HEK293 (cell line): ENCODE measurements around the gene ZBTB20.

Experiments used
- CTCF ChIA-PET: fragments of 350-600 bp; formaldehyde crosslinking; extraction: SDS; loops from one replicate; lab custom pipeline; 2021; ENCODE audit warnings: antibody characterized with exemption; lab: Yijun Ruan, JAX
- POLR2A ChIA-PET: fragments of 300-600 bp; formaldehyde crosslinking; extraction: SDS; loops from one replicate; lab custom pipeline; 2020; ENCODE audit warnings: antibody characterized with exemption, inconsistent platforms; lab: Yijun Ruan, JAX
- H3K27ac ChIP-seq: fragments of 200-500 bp; sonication (Bioruptor generic); 2 replicates; pipeline ENCODE4 v1.5.1; 2014; ENCODE audit warnings: low read depth, low read length, control low read depth, inconsistent platforms; ENCODE audit errors: extremely low read depth
- H3K36me3 ChIP-seq, 2 experiments: fragments of 200-500 bp in 1 of 2; sonication (Bioruptor generic) in 1 of 2; 1 replicate in 1 of 2; 2 replicates in 1 of 2; pipeline ENCODE4 v1.5.1; 2014 to 2017; ENCODE audit warnings: inconsistent platforms in 2 of 2, low read length in 2 of 2; ENCODE audit not compliant: control insufficient read depth in 2 of 2, insufficient read depth in 1 of 2
- H3K4me1 ChIP-seq: fragments of 200-500 bp; sonication (Bioruptor generic); 2 replicates; pipeline ENCODE4 v1.5.1; 2014; ENCODE audit warnings: mild to moderate bottlenecking, low read length, inconsistent platforms; ENCODE audit not compliant: control insufficient read depth, insufficient read depth
- H3K4me3 ChIP-seq: 2 replicates; pipeline ENCODE4 v1.5.1; 2011; ENCODE audit warnings: low read depth, mild to moderate bottlenecking, control low read depth, low read length, moderate library complexity
- H3K9me3 ChIP-seq: fragments of 200-500 bp; sonication (Bioruptor generic); 2 replicates; pipeline ENCODE4 v1.5.1; 2014; ENCODE audit warnings: low read depth, low read length, inconsistent platforms; ENCODE audit not compliant: control insufficient read depth, insufficient read depth
- KLF7 ChIP-seq: fragments of 450-650 bp; formaldehyde crosslinking; IDR thresholded peaks from 2 replicates; pipeline ENCODE4 v1.5.1; 2016; ENCODE audit warnings: missing biosample characterization, missing genetic modification characterization, borderline replicate concordance
- MZF1 ChIP-seq: fragments of 450-650 bp; formaldehyde crosslinking; IDR thresholded peaks from 2 replicates; pipeline ENCODE4 v1.5.1; 2017; ENCODE audit warnings: missing biosample characterization, missing genetic modification characterization, borderline replicate concordance
- OSR2 ChIP-seq: fragments of 450-650 bp; formaldehyde crosslinking; IDR thresholded peaks from 2 replicates; pipeline ENCODE4 v1.5.1; 2016; ENCODE audit warnings: missing biosample characterization, missing genetic modification characterization
- PRDM1 ChIP-seq: fragments of 450-650 bp; formaldehyde crosslinking; IDR thresholded peaks from 2 replicates; pipeline ENCODE4; 2016; ENCODE audit warnings: missing biosample characterization, missing genetic modification characterization
- WT1 ChIP-seq: fragments of 450-650 bp; formaldehyde crosslinking; IDR thresholded peaks from 2 replicates; pipeline ENCODE4 v1.5.1; 2016; ENCODE audit warnings: missing biosample characterization, missing genetic modification characterization
- ZFHX2 ChIP-seq: fragments of 450-650 bp; formaldehyde crosslinking; conservative IDR thresholded peaks from 2 replicates; pipeline ENCODE4 v1.5.1; 2016; ENCODE audit warnings: missing biosample characterization, missing genetic modification characterization
- ZNF157 ChIP-seq: fragments of 450-650 bp; formaldehyde crosslinking; IDR thresholded peaks from 2 replicates; pipeline ENCODE4 v1.5.1; 2016; ENCODE audit warnings: missing biosample characterization, missing genetic modification characterization
- ZNF202 ChIP-seq: fragments of 450-650 bp; formaldehyde crosslinking; IDR thresholded peaks from 2 replicates; pipeline ENCODE4 v1.5.1; 2016; ENCODE audit warnings: missing biosample characterization, missing genetic modification characterization, borderline replicate concordance
- ZNF24 ChIP-seq: fragments of 450-650 bp; formaldehyde crosslinking; IDR thresholded peaks from 2 replicates; pipeline ENCODE4 v1.5.1; 2016; ENCODE audit warnings: missing biosample characterization, missing genetic modification characterization
- ZNF248 ChIP-seq: fragments of 450-650 bp; formaldehyde crosslinking; IDR thresholded peaks from 2 replicates; pipeline ENCODE4 v1.5.1; 2017; ENCODE audit warnings: missing biosample characterization, missing genetic modification characterization
- ZNF37A ChIP-seq: fragments of 450-650 bp; IDR thresholded peaks from 2 replicates; pipeline ENCODE4 v1.5.1; 2018; ENCODE audit warnings: missing biosample characterization, missing genetic modification characterization
- ZNF426 ChIP-seq: fragments of 450-650 bp; formaldehyde crosslinking; IDR thresholded peaks from 2 replicates; pipeline ENCODE4 v1.5.1; 2017; ENCODE audit warnings: missing biosample characterization, missing genetic modification characterization, mild to moderate bottlenecking, inconsistent platforms, moderate library complexity
- ZNF561 ChIP-seq: fragments of 450-650 bp; IDR thresholded peaks from 2 replicates; pipeline ENCODE4 v1.5.1; 2018; ENCODE audit warnings: missing biosample characterization, missing genetic modification characterization, borderline replicate concordance
- ZNF654 ChIP-seq: fragments of 450-650 bp; formaldehyde crosslinking; IDR thresholded peaks from 2 replicates; pipeline ENCODE4 v1.5.1; 2016; ENCODE audit warnings: low read depth, missing biosample characterization, missing genetic modification characterization
- ZNF677 ChIP-seq: fragments of 450-650 bp; IDR thresholded peaks from 2 replicates; pipeline ENCODE4 v1.5.0; 2018; ENCODE audit warnings: missing biosample characterization, mild to moderate bottlenecking, missing genetic modification characterization, moderate library complexity
- ZNF707 ChIP-seq: fragments of 450-650 bp; formaldehyde crosslinking; IDR thresholded peaks from 2 replicates; pipeline ENCODE4 v1.5.1; 2016; ENCODE audit warnings: missing biosample characterization, missing genetic modification characterization
- ZNF76 ChIP-seq: fragments of 450-650 bp; formaldehyde crosslinking; IDR thresholded peaks from 2 replicates; pipeline ENCODE4; 2016; ENCODE audit warnings: low read depth, missing biosample characterization, missing genetic modification characterization, borderline replicate concordance
- ZNF776 ChIP-seq: fragments of 450-650 bp; formaldehyde crosslinking; IDR thresholded peaks from 2 replicates; pipeline ENCODE4 v1.5.0; 2017; ENCODE audit warnings: missing biosample characterization, missing genetic modification characterization, borderline replicate concordance
- ZNF777 ChIP-seq: fragments of 450-650 bp; formaldehyde crosslinking; IDR thresholded peaks from 2 replicates; pipeline ENCODE4 v1.5.1; 2017; ENCODE audit warnings: missing biosample characterization, missing genetic modification characterization, borderline replicate concordance
- ZNF837 ChIP-seq: fragments of 450-650 bp; formaldehyde crosslinking; IDR thresholded peaks from 2 replicates; pipeline ENCODE4 v1.5.1; 2016; ENCODE audit warnings: missing biosample characterization, missing genetic modification characterization
- ZNF843 ChIP-seq: fragments of 450-650 bp; formaldehyde crosslinking; IDR thresholded peaks from 2 replicates; pipeline ENCODE4 v1.5.1; 2016; ENCODE audit warnings: missing biosample characterization, missing genetic modification characterization
- TF ChIP-seq, protein P1 (sequence below): fragments of 450-650 bp; formaldehyde crosslinking; IDR thresholded peaks from 2 replicates; pipeline ENCODE4 v1.5.1; 2017; ENCODE audit warnings: missing biosample characterization, missing genetic modification characterization
- TF ChIP-seq, protein P2 (sequence below): fragments of 450-650 bp; formaldehyde crosslinking; IDR thresholded peaks from 2 replicates; pipeline ENCODE4 v1.5.1; 2016; ENCODE audit warnings: missing biosample characterization, missing genetic modification characterization
- TF ChIP-seq, protein P3 (sequence below): fragments of 450-650 bp; formaldehyde crosslinking; IDR thresholded peaks from 2 replicates; pipeline ENCODE4 v1.5.1; 2017; ENCODE audit warnings: missing biosample characterization, missing genetic modification characterization
- TF ChIP-seq, protein P4 (sequence below): sonication (generic); formaldehyde crosslinking; IDR thresholded peaks from 2 replicates; pipeline ENCODE4 v1.8.1; 2022; ENCODE audit warnings: mild to moderate bottlenecking, moderate library complexity, missing genetic modification reagents

Gene ZBTB20

DNA sequence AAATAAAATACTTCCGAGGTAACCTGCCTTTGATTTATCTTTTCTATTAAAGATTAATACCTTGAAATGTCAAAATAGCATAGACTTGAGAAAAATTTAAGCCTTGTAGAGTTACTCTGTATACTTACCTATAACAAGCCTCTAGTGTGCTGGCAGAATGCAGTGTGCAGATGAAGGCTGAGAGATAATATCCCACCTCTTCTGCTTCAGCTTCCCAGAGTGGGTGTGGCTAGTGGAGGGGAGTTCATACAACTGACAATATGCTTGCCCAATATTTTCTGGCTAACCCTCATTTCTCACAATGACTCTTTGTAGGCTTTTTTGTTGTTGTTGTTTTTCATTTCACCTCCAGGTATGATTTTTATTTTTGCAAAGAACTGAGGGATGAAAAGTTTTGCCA lies 15.7 kb upstream of the ZBTB20 start:
- Histone ChIP-seq H3K4me3 (no peak overlapping the region), H3K36me3 (no peaks in the 10 kb centered on the region), H3K27ac (no peak overlapping the region), H3K4me1 (no peaks in the 10 kb centered on the region), H3K9me3 (no peaks in the 10 kb centered on the region)
- TF ChIP-seq ZNF157 (tag by site-specific recombination) (no peak), ZNF837 (tag by site-specific recombination) (no peak)
- CTCF ChIA-PET, result interaction anchor here (1.4 kb wide), 1 partner anchor 71 kb away, joined by 5 read pairs; no protein-coding TSS in a partner anchor
- POLR2A ChIA-PET, result no interaction called here

DNA sequence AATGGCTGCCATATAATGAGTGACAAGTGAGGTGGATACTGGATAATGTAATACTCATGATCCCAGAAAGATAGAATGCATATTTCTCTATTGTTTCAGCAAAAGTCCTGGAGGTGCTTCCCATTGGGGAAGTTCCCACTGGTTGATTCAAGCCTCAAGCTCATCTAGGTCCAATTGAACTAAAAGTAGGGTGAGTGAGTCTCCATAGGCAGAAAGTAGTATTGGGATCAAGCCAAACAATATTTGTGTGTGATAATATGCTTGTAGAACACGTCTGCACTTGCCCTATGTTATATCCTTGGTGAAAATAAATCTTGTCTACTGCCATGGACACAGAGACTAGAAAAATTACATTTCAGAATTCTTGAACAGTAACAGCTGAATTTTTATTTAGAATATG lies 14.8 kb upstream of the ZBTB20 start:
- ChIA-PET CTCF (interaction anchor here (0.6 kb wide), 1 partner anchor 1006 kb away, joined by 5 read pairs; no protein-coding TSS in a partner anchor), POLR2A (no interaction called here)
- Histone ChIP-seq H3K9me3 (no peaks in the 10 kb centered on the region), H3K36me3 (no peaks in the 10 kb centered on the region), H3K27ac (no peak overlapping the region), H3K4me1 (no peaks in the 10 kb centered on the region), H3K4me3 (no peak overlapping the region)
- no peak for TF ChIP-seq ZNF76 (tag by site-specific recombination)
- no peak for TF ChIP-seq ZNF37A (tag by site-specific recombination)
- TF ChIP-seq KLF7 (tag by site-specific recombination), result no peak
- no peak for TF ChIP-seq ZNF654
- TF ChIP-seq ZNF776 (tag by site-specific recombination), result no peak
- no peak for TF ChIP-seq PRDM1 (tag by site-specific recombination)
- no peak for TF ChIP-seq ZNF248 (tag by site-specific recombination)
- TF ChIP-seq, protein P1, sequence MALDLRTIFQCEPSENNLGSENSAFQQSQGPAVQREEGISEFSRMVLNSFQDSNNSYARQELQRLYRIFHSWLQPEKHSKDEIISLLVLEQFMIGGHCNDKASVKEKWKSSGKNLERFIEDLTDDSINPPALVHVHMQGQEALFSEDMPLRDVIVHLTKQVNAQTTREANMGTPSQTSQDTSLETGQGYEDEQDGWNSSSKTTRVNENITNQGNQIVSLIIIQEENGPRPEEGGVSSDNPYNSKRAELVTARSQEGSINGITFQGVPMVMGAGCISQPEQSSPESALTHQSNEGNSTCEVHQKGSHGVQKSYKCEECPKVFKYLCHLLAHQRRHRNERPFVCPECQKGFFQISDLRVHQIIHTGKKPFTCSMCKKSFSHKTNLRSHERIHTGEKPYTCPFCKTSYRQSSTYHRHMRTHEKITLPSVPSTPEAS (tag by site-specific recombination), result no peak
- TF ChIP-seq WT1, result no peak
- TF ChIP-seq ZNF843 (tag by site-specific recombination), result no peak
- TF ChIP-seq ZNF24 (tag by site-specific recombination), result no peak
- TF ChIP-seq ZNF561 (tag by site-specific recombination), result no peak
- no peak for TF ChIP-seq ZNF777 (tag by site-specific recombination)

DNA sequence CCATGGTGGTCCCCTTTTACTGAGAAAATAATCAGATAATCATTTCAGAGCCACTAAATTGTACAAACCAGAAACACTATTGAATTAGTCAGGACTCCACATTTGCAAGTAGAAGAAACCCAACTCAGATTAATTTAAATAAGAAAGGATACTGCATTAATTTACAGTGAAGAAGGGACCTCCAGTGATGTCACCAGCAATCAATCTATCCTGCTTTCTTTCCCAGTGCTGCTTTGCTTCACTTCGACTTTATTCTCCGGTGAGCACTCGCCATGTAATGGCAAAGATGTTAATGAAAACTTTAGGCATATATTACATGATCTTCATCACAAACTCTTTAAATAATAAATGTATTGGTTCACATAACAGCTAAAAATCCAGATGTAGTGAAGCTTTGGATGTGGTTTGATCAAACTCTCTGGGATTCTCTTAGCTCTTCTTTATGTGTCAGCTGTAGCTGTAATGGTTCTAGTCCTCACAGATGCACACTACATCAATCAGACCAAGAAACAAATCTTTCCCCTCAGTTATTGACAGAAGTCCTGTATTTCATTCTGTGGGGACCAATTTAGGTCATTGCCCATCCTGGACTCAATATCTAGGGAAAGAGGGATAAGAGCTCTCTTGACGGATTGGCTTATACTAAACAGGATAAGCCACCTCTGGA lies 14.2 kb upstream of the ZBTB20 start:
- TF ChIP-seq, protein P2, sequence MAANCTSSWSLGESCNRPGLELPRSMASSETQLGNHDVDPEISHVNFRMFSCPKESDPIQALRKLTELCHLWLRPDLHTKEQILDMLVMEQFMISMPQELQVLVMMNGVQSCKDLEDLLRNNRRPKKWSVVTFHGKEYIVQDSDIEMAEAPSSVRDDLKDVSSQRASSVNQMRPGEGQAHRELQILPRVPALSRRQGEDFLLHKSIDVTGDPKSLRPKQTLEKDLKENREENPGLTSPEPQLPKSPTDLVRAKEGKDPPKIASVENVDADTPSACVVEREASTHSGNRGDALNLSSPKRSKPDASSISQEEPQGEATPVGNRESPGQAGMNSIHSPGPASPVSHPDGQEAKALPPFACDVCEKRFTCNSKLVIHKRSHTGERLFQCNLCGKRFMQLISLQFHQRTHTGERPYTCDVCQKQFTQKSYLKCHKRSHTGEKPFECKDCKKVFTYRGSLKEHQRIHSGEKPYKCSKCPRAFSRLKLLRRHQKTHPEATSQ (tag by site-specific recombination), result no peak
- TF ChIP-seq ZNF426 (tag by site-specific recombination) (no peak), OSR2 (tag by site-specific recombination) (no peak), MZF1 (tag by site-specific recombination) (no peak), ZFHX2 (tag by site-specific recombination) (no peak), ZNF202 (no peak), ZNF837 (tag by site-specific recombination) (no peak), ZNF677 (tag by site-specific recombination) (no peak), ZNF707 (tag by site-specific recombination) (no peak)
- TF ChIP-seq, protein P3, sequence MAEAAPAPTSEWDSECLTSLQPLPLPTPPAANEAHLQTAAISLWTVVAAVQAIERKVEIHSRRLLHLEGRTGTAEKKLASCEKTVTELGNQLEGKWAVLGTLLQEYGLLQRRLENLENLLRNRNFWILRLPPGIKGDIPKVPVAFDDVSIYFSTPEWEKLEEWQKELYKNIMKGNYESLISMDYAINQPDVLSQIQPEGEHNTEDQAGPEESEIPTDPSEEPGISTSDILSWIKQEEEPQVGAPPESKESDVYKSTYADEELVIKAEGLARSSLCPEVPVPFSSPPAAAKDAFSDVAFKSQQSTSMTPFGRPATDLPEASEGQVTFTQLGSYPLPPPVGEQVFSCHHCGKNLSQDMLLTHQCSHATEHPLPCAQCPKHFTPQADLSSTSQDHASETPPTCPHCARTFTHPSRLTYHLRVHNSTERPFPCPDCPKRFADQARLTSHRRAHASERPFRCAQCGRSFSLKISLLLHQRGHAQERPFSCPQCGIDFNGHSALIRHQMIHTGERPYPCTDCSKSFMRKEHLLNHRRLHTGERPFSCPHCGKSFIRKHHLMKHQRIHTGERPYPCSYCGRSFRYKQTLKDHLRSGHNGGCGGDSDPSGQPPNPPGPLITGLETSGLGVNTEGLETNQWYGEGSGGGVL, result no peak
- TF ChIP-seq, protein P4, sequence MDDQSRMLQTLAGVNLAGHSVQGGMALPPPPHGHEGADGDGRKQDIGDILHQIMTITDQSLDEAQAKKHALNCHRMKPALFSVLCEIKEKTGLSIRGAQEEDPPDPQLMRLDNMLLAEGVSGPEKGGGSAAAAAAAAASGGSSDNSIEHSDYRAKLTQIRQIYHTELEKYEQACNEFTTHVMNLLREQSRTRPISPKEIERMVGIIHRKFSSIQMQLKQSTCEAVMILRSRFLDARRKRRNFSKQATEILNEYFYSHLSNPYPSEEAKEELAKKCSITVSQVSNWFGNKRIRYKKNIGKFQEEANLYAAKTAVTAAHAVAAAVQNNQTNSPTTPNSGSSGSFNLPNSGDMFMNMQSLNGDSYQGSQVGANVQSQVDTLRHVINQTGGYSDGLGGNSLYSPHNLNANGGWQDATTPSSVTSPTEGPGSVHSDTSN (CRISPR knock-in tag), result no peak
- Histone ChIP-seq H3K27ac (no peak overlapping the region), H3K36me3 (no peaks in the 10 kb centered on the region), H3K9me3 (no peaks in the 10 kb centered on the region), H3K4me3 (no peak overlapping the region), H3K4me1 (no peaks in the 10 kb centered on the region)
- ChIA-PET POLR2A (no interaction called here), CTCF (interaction anchor here (0.6 kb wide), 1 partner anchor 1005 kb away, joined by 5 read pairs; no protein-coding TSS in a partner anchor)
